ENCODE data around the gene ACVR1. TPM values are rescaled to one million over a fixed set of nuclear protein-coding genes. Genes with fewer than 3 reads are reported as not detected.

Gene ACVR1
- total RNA-seq, 1 donor from 2014 or later = 14.3 TPM

DNA sequence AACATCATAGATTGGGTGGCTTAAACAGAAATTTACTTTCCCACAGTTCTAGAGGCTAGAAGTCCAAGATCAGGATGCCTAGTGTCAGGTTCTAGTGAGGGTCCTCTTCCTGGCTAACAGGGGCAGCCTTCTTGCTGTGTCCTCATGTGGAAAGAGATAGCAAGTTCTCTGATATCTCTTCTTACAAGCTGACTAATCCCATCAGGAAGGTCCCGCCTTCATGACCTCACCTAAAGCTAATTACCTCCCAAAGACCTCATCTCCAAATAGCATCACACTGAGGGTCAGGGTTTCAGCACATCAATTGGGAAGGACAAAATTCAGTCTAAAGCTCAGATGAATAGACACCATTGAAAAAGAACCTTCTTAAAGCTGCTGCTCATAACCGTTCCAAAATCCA lies 22.9 kb downstream of the ACVR1 start:
- no peaks in the 10 kb centered on the region for H3K4me1 Mint-ChIP-seq (ENCODE audit: unreplicated experiment)

DNA sequence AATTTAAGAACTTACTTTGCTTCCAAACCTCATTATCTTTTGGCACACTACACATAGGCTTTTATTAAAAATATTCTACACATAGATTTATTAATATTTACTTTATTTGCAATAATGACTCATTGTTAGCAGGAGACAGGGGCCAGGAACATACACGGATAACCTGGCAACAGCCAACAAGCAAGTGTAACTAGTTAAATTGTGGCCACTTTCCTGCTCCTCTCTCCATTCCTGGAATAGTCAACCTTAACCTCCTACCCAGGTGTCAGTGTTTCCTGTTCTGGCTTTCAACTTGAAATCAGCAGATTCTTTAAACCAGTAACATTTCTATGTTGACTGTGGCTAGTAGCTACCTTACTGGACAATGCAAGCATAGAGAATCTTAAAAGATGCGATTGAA lies 26.5 kb downstream of the ACVR1 start:
- no peaks in the 10 kb centered on the region for H3K27me3 Mint-ChIP-seq
- H3K9me3 Mint-ChIP-seq = no peaks in the 10 kb centered on the region
- H3K36me3 Mint-ChIP-seq = peaks cover 16% of the 10 kb centered on the region
- H3K27ac Mint-ChIP-seq = no peak overlapping the region
- H3K4me1 Mint-ChIP-seq (ENCODE audit: unreplicated experiment) = peaks cover 8% of the 10 kb centered on the region
- no peak overlapping the region for H3K4me3 Mint-ChIP-seq
- TF ChIP-seq, protein P1, sequence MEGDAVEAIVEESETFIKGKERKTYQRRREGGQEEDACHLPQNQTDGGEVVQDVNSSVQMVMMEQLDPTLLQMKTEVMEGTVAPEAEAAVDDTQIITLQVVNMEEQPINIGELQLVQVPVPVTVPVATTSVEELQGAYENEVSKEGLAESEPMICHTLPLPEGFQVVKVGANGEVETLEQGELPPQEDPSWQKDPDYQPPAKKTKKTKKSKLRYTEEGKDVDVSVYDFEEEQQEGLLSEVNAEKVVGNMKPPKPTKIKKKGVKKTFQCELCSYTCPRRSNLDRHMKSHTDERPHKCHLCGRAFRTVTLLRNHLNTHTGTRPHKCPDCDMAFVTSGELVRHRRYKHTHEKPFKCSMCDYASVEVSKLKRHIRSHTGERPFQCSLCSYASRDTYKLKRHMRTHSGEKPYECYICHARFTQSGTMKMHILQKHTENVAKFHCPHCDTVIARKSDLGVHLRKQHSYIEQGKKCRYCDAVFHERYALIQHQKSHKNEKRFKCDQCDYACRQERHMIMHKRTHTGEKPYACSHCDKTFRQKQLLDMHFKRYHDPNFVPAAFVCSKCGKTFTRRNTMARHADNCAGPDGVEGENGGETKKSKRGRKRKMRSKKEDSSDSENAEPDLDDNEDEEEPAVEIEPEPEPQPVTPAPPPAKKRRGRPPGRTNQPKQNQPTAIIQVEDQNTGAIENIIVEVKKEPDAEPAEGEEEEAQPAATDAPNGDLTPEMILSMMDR (conservative IDR thresholded peaks at IDR 0.05) = no peak
- DNase-seq (ENCODE audit: extremely low spot score, unreplicated experiment) = no peak

More for the DNA sequence above, 22.9 kb downstream of the ACVR1 start:
- Mint-ChIP-seq H3K27me3 (no peaks in the 10 kb centered on the region), H3K36me3 (peaks cover 9% of the 10 kb centered on the region), H3K4me3 (no peak overlapping the region), H3K9me3 (no peaks in the 10 kb centered on the region), H3K27ac (no peak overlapping the region)
- DNase-seq (ENCODE audit: extremely low spot score, unreplicated experiment) = no peak
- TF ChIP-seq, protein P1 (conservative IDR thresholded peaks at IDR 0.05) = no peak

DNA sequence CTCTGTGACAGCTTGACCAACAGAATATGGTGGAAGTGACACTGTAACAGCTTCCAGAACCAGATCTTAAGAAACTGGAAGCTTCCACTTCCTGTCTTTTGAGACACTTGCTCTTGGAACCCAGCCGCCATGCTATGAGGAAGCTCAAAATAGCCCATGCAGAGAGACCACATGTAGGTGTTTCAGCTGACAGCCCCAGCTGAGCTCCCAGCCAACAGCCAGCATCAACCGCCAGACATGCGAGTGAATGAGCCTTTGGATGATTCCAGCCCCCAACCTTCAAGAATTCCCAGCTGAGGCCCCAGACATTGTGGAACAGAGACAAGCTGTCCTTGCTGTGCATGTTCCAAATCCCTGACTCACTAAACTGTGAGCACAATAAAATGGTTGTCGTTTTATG lies 27.9 kb downstream of the ACVR1 start:
- Mint-ChIP-seq H3K4me3 (no peak overlapping the region), H3K4me1 (ENCODE audit: unreplicated experiment) (peaks cover 10% of the 10 kb centered on the region), H3K27ac (no peak overlapping the region), H3K9me3 (no peaks in the 10 kb centered on the region), H3K36me3 (peaks cover 16% of the 10 kb centered on the region), H3K27me3 (no peaks in the 10 kb centered on the region)
- TF ChIP-seq, protein P1 (conservative IDR thresholded peaks at IDR 0.05) = no peak
- DNase-seq (ENCODE audit: extremely low spot score, unreplicated experiment) = no peak

DNA sequence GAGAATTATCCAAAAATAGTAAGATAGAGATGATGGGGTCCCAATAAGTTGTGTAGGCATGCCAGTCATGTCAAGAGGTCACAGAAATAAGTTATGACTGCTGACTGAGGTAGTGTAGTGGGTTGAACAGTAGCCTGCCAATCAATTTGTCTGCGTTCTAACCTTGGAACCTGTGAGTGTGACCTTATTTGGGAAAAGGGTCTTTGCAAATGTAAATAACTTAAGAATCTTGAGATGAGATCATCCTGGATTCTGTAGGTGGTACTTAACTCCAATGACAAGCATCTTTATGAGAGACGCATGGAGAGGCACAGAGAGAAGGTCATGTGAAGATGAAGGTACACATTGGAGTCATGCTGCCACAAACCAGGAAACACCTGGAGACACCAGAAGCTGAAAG lies 31.0 kb downstream of the ACVR1 start:
- H3K27ac Mint-ChIP-seq = no peak overlapping the region
- H3K4me1 Mint-ChIP-seq (ENCODE audit: unreplicated experiment) = peaks cover 24% of the 10 kb centered on the region
- H3K27me3 Mint-ChIP-seq = no peaks in the 10 kb centered on the region

DNA sequence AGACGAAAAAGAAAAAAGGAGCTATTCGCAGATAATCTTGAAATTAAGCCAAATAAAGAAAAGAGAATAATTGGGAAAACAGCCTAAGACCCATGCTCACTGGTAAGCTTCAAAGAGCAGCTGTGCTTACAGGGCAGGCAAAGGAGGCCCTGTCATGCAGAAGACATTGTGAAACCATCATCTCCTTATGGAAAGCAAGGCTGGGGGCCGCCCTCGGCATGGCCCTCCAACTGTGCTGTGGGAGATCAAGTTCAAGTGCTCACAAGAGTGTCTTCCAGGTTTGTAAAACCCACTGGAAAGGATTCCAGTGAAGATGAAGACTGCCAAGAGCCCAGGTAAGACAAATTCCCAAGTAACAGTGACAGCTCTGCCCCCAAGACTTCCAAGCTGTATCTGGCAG lies 32.2 kb downstream of the ACVR1 start:
- no peak overlapping the region for H3K4me3 Mint-ChIP-seq
- H3K36me3 Mint-ChIP-seq = peaks cover 16% of the 10 kb centered on the region
- no peak overlapping the region for H3K27ac Mint-ChIP-seq
- H3K27me3 Mint-ChIP-seq = no peaks in the 10 kb centered on the region
- no peaks in the 10 kb centered on the region for H3K9me3 Mint-ChIP-seq
- H3K4me1 Mint-ChIP-seq (ENCODE audit: unreplicated experiment) = peaks cover 36% of the 10 kb centered on the region
- DNase-seq (ENCODE audit: extremely low spot score, unreplicated experiment) = no peak
- TF ChIP-seq, protein P1 (conservative IDR thresholded peaks at IDR 0.05) = no peak

More for the DNA sequence above, 31.0 kb downstream of the ACVR1 start:
- TF ChIP-seq, protein P1 (conservative IDR thresholded peaks at IDR 0.05) = no peak
- H3K4me3 Mint-ChIP-seq = no peak overlapping the region
- H3K9me3 Mint-ChIP-seq = no peaks in the 10 kb centered on the region
- peaks cover 16% of the 10 kb centered on the region for H3K36me3 Mint-ChIP-seq
- DNase-seq (ENCODE audit: extremely low spot score, unreplicated experiment) = no peak

DNA sequence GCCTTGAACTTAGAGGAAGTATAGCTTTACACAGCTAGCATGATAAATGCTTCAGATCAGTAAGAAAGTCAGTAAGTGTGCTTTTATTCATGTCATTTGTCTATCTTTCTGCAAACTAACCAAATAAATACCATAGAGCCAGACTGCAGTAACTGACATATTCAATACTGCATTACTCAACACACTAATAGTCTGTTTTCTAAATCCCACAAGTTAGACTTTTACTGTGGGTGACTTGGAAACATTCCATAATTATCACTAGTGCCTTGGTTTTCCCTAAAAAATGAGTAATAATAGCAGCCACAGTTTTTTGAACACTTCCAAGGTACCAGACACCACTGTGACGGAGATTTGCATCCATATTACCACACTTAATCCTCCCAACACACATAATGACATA lies 33.0 kb downstream of the ACVR1 start:
- no peak for DNase-seq (ENCODE audit: extremely low spot score, unreplicated experiment)
- H3K4me1 Mint-ChIP-seq (ENCODE audit: unreplicated experiment) = peaks cover 44% of the 10 kb centered on the region
- H3K27ac Mint-ChIP-seq = no peak overlapping the region
- no peaks in the 10 kb centered on the region for H3K9me3 Mint-ChIP-seq
- H3K27me3 Mint-ChIP-seq = no peaks in the 10 kb centered on the region
- peaks cover 16% of the 10 kb centered on the region for H3K36me3 Mint-ChIP-seq
- H3K4me3 Mint-ChIP-seq = no peak overlapping the region
- TF ChIP-seq, protein P1 (conservative IDR thresholded peaks at IDR 0.05) = no peak

Data from type B pancreatic cell (in vitro differentiated cells).